WTC11 (cell line): ENCODE data around the gene HSD17B8. TPM values are rescaled to one million over a fixed set of nuclear protein-coding genes. Genes with fewer than 3 reads are reported as not detected.

Experiments
- AFF4 ChIP-seq: sonication (generic); formaldehyde crosslinking; IDR thresholded peaks from 2 replicates; pipeline ENCODE4 v1.8.1; 2023; ENCODE audit warnings: mild to moderate bottlenecking, missing genetic modification reagents, borderline replicate concordance
- ATF3 ChIP-seq: sonication (generic); formaldehyde crosslinking; conservative IDR thresholded peaks from 2 replicates; pipeline ENCODE4 v1.8.1; 2022; ENCODE audit warnings: mild to moderate bottlenecking, missing genetic modification reagents
- CBFB ChIP-seq: sonication (generic); formaldehyde crosslinking; IDR thresholded peaks from 2 replicates; pipeline ENCODE4 v1.8.1; 2022; ENCODE audit warnings: mild to moderate bottlenecking, low read depth, missing genetic modification reagents
- CDX4 ChIP-seq: fragments of 250-450 bp; sonication (Bioruptor Pico); IDR thresholded peaks from 2 replicates; pipeline ENCODE4 v1.9.0; 2021; ENCODE audit warnings: moderate library complexity, mild to moderate bottlenecking, inconsistent platforms, borderline replicate concordance
- CTCF ChIP-seq: fragments of 200-600 bp; IDR thresholded peaks from 2 replicates; pipeline ENCODE4 v1.8.0; 2022; ENCODE audit warnings: antibody characterized with exemption
- ELF4 ChIP-seq: sonication (generic); formaldehyde crosslinking; IDR thresholded peaks from 2 replicates; pipeline ENCODE4 v1.8.1; 2022; ENCODE audit warnings: low read depth, mild to moderate bottlenecking, moderate library complexity, missing genetic modification reagents
- FOXJ3 ChIP-seq: sonication (generic); formaldehyde crosslinking; IDR thresholded peaks from 2 replicates; pipeline ENCODE4 v1.9.0; 2021; ENCODE audit warnings: missing genetic modification reagents, mild to moderate bottlenecking, borderline replicate concordance
- FOXP4 ChIP-seq: sonication (generic); formaldehyde crosslinking; IDR thresholded peaks from 2 replicates; pipeline ENCODE4 v1.8.0; 2022; ENCODE audit warnings: mild to moderate bottlenecking, missing genetic modification reagents
- GTF2I ChIP-seq: fragments of 250-450 bp; sonication (Bioruptor Pico); conservative IDR thresholded peaks from 2 replicates; pipeline ENCODE4 v1.4.0; 2021; ENCODE audit warnings: mild to moderate bottlenecking
- HMGXB4 ChIP-seq: sonication (generic); formaldehyde crosslinking; IDR thresholded peaks from 2 replicates; pipeline ENCODE4 v1.8.1; 2023; ENCODE audit warnings: mild to moderate bottlenecking, moderate library complexity, missing genetic modification reagents
- KAT7 ChIP-seq: sonication (generic); formaldehyde crosslinking; IDR thresholded peaks from 2 replicates; pipeline ENCODE4 v1.8.1; 2023; ENCODE audit warnings: missing genetic modification reagents, mild to moderate bottlenecking, borderline replicate concordance
- MXD4 ChIP-seq: fragments of 250-450 bp; sonication (Bioruptor Pico); IDR thresholded peaks from 2 replicates; pipeline ENCODE4 v1.8.0; 2021; ENCODE audit warnings: mild to moderate bottlenecking, moderate library complexity, borderline replicate concordance
- MYBL2 ChIP-seq: sonication (generic); formaldehyde crosslinking; IDR thresholded peaks from 2 replicates; pipeline ENCODE4 v1.8.1; 2023; ENCODE audit warnings: mild to moderate bottlenecking, moderate library complexity, missing genetic modification reagents
- NFE2L1 ChIP-seq: sonication (generic); formaldehyde crosslinking; IDR thresholded peaks from 2 replicates; pipeline ENCODE4 v1.8.1; 2023; ENCODE audit warnings: missing genetic modification reagents
- OVOL2 ChIP-seq: fragments of 250-450 bp; sonication (Bioruptor Pico); IDR thresholded peaks from 2 replicates; pipeline ENCODE4 v1.9.0; 2021; ENCODE audit warnings: mild to moderate bottlenecking, borderline replicate concordance
- PRDM15 ChIP-seq: sonication (generic); formaldehyde crosslinking; IDR thresholded peaks from 2 replicates; pipeline ENCODE4 v1.8.0; 2022; ENCODE audit warnings: missing genetic modification reagents
- RELA ChIP-seq: sonication (generic); formaldehyde crosslinking; IDR thresholded peaks from 2 replicates; pipeline ENCODE4 v1.8.1; 2022; ENCODE audit warnings: missing genetic modification reagents, mild to moderate bottlenecking, borderline replicate concordance
- TEAD4 ChIP-seq: sonication (generic); formaldehyde crosslinking; IDR thresholded peaks from 2 replicates; pipeline ENCODE4 v1.8.0; 2022; ENCODE audit warnings: mild to moderate bottlenecking, missing genetic modification reagents
- ZMAT4 ChIP-seq: fragments of 250-450 bp; sonication (Bioruptor Pico); IDR thresholded peaks from 2 replicates; pipeline ENCODE4 v1.9.0; 2021; ENCODE audit warnings: mild to moderate bottlenecking
- ZNF219 ChIP-seq: sonication (generic); formaldehyde crosslinking; IDR thresholded peaks from 2 replicates; pipeline ENCODE4 v1.8.0; 2023; ENCODE audit warnings: missing genetic modification reagents, mild to moderate bottlenecking, borderline replicate concordance
- ZNF232 ChIP-seq: sonication (generic); formaldehyde crosslinking; IDR thresholded peaks from 2 replicates; pipeline ENCODE4 v1.8.0; 2022; ENCODE audit warnings: mild to moderate bottlenecking, missing genetic modification reagents
- ZNF317 ChIP-seq: sonication (generic); formaldehyde crosslinking; IDR thresholded peaks from 2 replicates; pipeline ENCODE4 v1.8.1; 2023; ENCODE audit warnings: low read depth, mild to moderate bottlenecking, moderate library complexity, missing genetic modification reagents, borderline replicate concordance
- ZNF416 ChIP-seq: fragments of 250-450 bp; sonication (Bioruptor Pico); IDR thresholded peaks from 2 replicates; pipeline ENCODE4 v1.9.0; 2021; ENCODE audit warnings: mild to moderate bottlenecking, inconsistent platforms
- ZNF671 ChIP-seq: fragments of 250-450 bp; sonication (Bioruptor Pico); IDR thresholded peaks from 2 replicates; pipeline ENCODE4 v1.8.0; 2021; ENCODE audit warnings: mild to moderate bottlenecking
- total RNA-seq: library from RNA; stranded (reverse); gene quantifications from 3 replicates; pipeline ENCODE4 v1.2.3, GENCODE V29; 2021

The HSD17B8 gene
- total RNA-seq, 1 experiment from 2014 or later = 8.1 TPM

GRCh38 chr6:33248932-33249731, 44.7 kb downstream of the HSD17B8 start (continued):
- TF ChIP-seq HMGXB4 (CRISPR knock-in tag) (peak; percentile 22; the same call in 1 of the 2 replicates), NFE2L1 (CRISPR knock-in tag) (no peak), FOXP4 (CRISPR knock-in tag) (no peak), CTCF (no peak), PRDM15 (CRISPR knock-in tag) (no peak), ZNF317 (CRISPR knock-in tag) (no peak), MYBL2 (CRISPR knock-in tag) (0 out of 2 replicates have a peak, but pooled peaks have one; percentile 39), GTF2I (CRISPR knock-in tag) (no peak), ZNF219 (no peak), ZNF671 (CRISPR knock-in tag) (no peak), ATF3 (no peak), TEAD4 (no peak), CBFB (CRISPR knock-in tag) (no peak), FOXJ3 (CRISPR knock-in tag) (no peak), ZNF232 (CRISPR knock-in tag) (0 out of 2 replicates have a peak, but pooled peaks have one; percentile 39), ELF4 (CRISPR knock-in tag) (no peak), MXD4 (CRISPR knock-in tag) (no peak), OVOL2 (CRISPR knock-in tag) (no peak), AFF4 (no peak), KAT7 (CRISPR knock-in tag) (no peak), CDX4 (CRISPR knock-in tag) (no peak), ZNF416 (CRISPR knock-in tag) (no peak), RELA (no peak), ZMAT4 (CRISPR knock-in tag) (no peak)
